Right atrium auricular region (tissue), 2 donors: Measurements from ENCODE around the gene OSBPL8. TPM values are rescaled to one million over a fixed set of nuclear protein-coding genes. Genes with fewer than 3 reads are reported as not detected.

Experiments used
- DNase-seq: peaks from one replicate; pipeline ENCODE4 v3.0.0-alpha.2; 2019; ENCODE audit warnings: low spot score
- H3K27ac ChIP-seq, 2 donors: fragments of 200-600 bp; sonication (generic); 1 replicate in 1 of 2; 2 replicates in 1 of 2; pipeline ENCODE4 v1.5.1; 2016 to 2019
- H3K27me3 ChIP-seq, 2 donors: fragments of 200-600 bp; sonication (generic); one replicate each; pipeline versions ENCODE4 v1.5.1 to v1.6.0; 2017 to 2019
- H3K36me3 ChIP-seq: fragments of 200-600 bp; sonication (generic); one replicate; pipeline ENCODE4 v1.5.1; 2016
- H3K4me1 ChIP-seq, 2 donors: fragments of 200-600 bp; sonication (generic); one replicate each; pipeline versions ENCODE4 v1.5.1 to v1.6.0; 2017 to 2019
- H3K4me3 ChIP-seq, 2 donors: fragments of 200-600 bp; sonication (generic); 1 replicate in 1 of 2; 2 replicates in 1 of 2; pipeline ENCODE4 v1.5.1; 2017 to 2019; ENCODE audit warnings: mild to moderate bottlenecking in 1 of 2, moderate library complexity in 1 of 2
- H3K9me3 ChIP-seq, 2 donors: fragments of 200-600 bp; sonication (generic); one replicate each; pipeline ENCODE4 v1.5.1; 2019
- CTCF ChIP-seq, 2 donors: fragments of 200-600 bp; sonication (generic); IDR thresholded peaks; one replicate each; pipeline ENCODE4 v1.5.1; 2019; ENCODE audit warnings: antibody characterized with exemption in 2 of 2
- total RNA-seq, 2 donors: library from RNA; depleted of rRNA; stranded (reverse); fragments of >200 nt; gene quantifications; one replicate each; pipeline ENCODE4 v1.1.0, GENCODE V29; 2016

Gene OSBPL8
- total RNA-seq, 2 donors from 2014 or later = 19.7 to 23.7 TPM

- TF ChIP-seq CTCF (IDR thresholded peaks at IDR 0.05) = no peak
- peak; percentile 26 for DNase-seq
- no peak overlapping the region for H3K4me3 ChIP-seq
- H3K27ac ChIP-seq = no peak overlapping the region
- no peaks in the 10 kb centered on the region for H3K4me1 ChIP-seq
- H3K9me3 ChIP-seq = no peaks in the 10 kb centered on the region
- no peaks in the 10 kb centered on the region for H3K27me3 ChIP-seq
- no peaks in the 10 kb centered on the region for H3K36me3 ChIP-seq
These were observed 247.3 kb downstream of the OSBPL8 start for GRCh38 chr12:76312315-76312714.

GRCh38 chr12:76311796-76312195, 247.8 kb downstream of the OSBPL8 start:
- H3K9me3 ChIP-seq = no peaks in the 10 kb centered on the region
- no peak overlapping the region for H3K27ac ChIP-seq
- no peaks in the 10 kb centered on the region for H3K4me1 ChIP-seq
- no peaks in the 10 kb centered on the region for H3K36me3 ChIP-seq
- H3K4me3 ChIP-seq = no peak overlapping the region
- TF ChIP-seq CTCF (IDR thresholded peaks at IDR 0.05) = no peak
- DNase-seq = no peak
- no peaks in the 10 kb centered on the region for H3K27me3 ChIP-seq

- Histone ChIP-seq H3K4me3 (no peak overlapping the region), H3K27me3 (no peaks in the 10 kb centered on the region), H3K36me3 (no peaks in the 10 kb centered on the region), H3K4me1 (no peaks in the 10 kb centered on the region), H3K27ac (no peak overlapping the region), H3K9me3 (no peaks in the 10 kb centered on the region)
- no peak for TF ChIP-seq CTCF (IDR thresholded peaks at IDR 0.05)
- no peak for DNase-seq
These were observed 249.5 kb downstream of the OSBPL8 start for GRCh38 chr12:76310110-76310509.

- H3K4me1 ChIP-seq = no peaks in the 10 kb centered on the region
- H3K27ac ChIP-seq = no peak overlapping the region
- no peaks in the 10 kb centered on the region for H3K36me3 ChIP-seq
- no peaks in the 10 kb centered on the region for H3K27me3 ChIP-seq
- no peak overlapping the region for H3K4me3 ChIP-seq
- no peak for TF ChIP-seq CTCF (IDR thresholded peaks at IDR 0.05)
- no peaks in the 10 kb centered on the region for H3K9me3 ChIP-seq
- no peak for DNase-seq
These were observed 250.7 kb downstream of the OSBPL8 start for GRCh38 chr12:76308866-76309265.

- no peaks in the 10 kb centered on the region for H3K9me3 ChIP-seq
- H3K4me3 ChIP-seq = no peak overlapping the region
- TF ChIP-seq CTCF (IDR thresholded peaks at IDR 0.05) = no peak
- H3K36me3 ChIP-seq = no peaks in the 10 kb centered on the region
- no peaks in the 10 kb centered on the region for H3K4me1 ChIP-seq
- H3K27ac ChIP-seq = no peak overlapping the region
- DNase-seq = no peak
- H3K27me3 ChIP-seq = no peaks in the 10 kb centered on the region
These were observed 252.5 kb downstream of the OSBPL8 start for GRCh38 chr12:76307083-76307482.

GRCh38 chr12:76303989-76304460, 255.5 kb downstream of the OSBPL8 start:
- no peak for TF ChIP-seq CTCF (IDR thresholded peaks at IDR 0.05)
- Histone ChIP-seq H3K4me1 (no peaks in the 10 kb centered on the region), H3K36me3 (no peaks in the 10 kb centered on the region), H3K27ac (no peak overlapping the region), H3K4me3 (no peak overlapping the region), H3K27me3 (no peaks in the 10 kb centered on the region), H3K9me3 (no peaks in the 10 kb centered on the region)
- no peak for DNase-seq
